ENCODE results near the gene ZNF436.

- TF ChIP-seq EP300 (IDR thresholded peaks at IDR 0.05; ENCODE audit: borderline replicate concordance in 1 of 2, low read depth in 1 of 2, low read length in 1 of 2) (no peak), GATA2 (CRISPR knock-in tag; IDR thresholded peaks at IDR 0.05) (no peak), CTCF (IDR thresholded peaks at IDR 0.05) (no peak), TAF1 (IDR thresholded peaks at IDR 0.05; ENCODE audit: borderline replicate concordance, low read depth, low read length) (no peak), SMC3 (IDR thresholded peaks at IDR 0.05; ENCODE audit: low read depth, low read length) (no peak), JUND (IDR thresholded peaks at IDR 0.05) (no peak), SIN3A (IDR thresholded peaks at IDR 0.05; ENCODE audit: borderline replicate concordance, low read depth, low read length) (no peak), EZH2phosphoT487 (IDR thresholded peaks at IDR 0.05; ENCODE audit: borderline replicate concordance, low read depth) (no peak), TCF12 (IDR thresholded peaks at IDR 0.05) (no peak), MXI1 (IDR thresholded peaks at IDR 0.05; ENCODE audit: low read depth, low read length) (no peak), FOXM1 (IDR thresholded peaks at IDR 0.05; ENCODE audit: low read depth) (no peak), MAX (IDR thresholded peaks at IDR 0.05; ENCODE audit: low read depth) (no peak), ELF1 (IDR thresholded peaks at IDR 0.05) (no peak), POLR2AphosphoS5 (IDR thresholded peaks at IDR 0.05; ENCODE audit: low read depth, low read length) (no peak; the same call in 1 of the 2 replicates)
These were observed 1.3 kb upstream of the ZNF436 start for GRCh38 chr1:23370709-23371584.

Measured in SK-N-SH (cell line).